ENCODE data around the gene SEBOX. TPM values are rescaled to one million over a fixed set of nuclear protein-coding genes. Genes with fewer than 3 reads are reported as not detected.

The SEBOX gene
- total RNA-seq, 4 donors from 2014 or later = not detected

DNA sequence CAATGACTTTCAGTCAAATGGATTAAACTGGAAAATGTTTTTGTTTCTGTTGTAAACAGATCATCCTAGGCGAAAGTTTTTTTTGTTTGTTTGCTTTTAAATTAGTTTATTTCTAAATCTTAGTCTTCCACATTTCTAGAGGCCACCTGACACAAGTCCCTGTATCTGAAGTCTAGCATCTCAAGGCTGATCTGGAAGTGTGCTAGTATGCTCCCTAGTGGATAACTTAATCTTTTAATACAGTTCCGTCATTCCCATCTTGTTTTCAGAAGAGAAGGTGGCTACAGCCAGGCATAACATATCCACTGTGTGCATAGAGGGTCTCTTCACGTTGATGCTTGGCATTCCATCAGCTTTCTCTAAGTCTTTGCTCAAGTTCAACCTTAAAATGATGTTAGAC is 37.3 kb downstream of the SEBOX start:
- Histone ChIP-seq H3K9me3 (no peaks in the 10 kb centered on the region), H3K36me3 (peaks cover 0 to 61% of the 10 kb centered on the region in 2 donors), H3K4me3 (no peak overlapping the region), H3K4me1 (peaks cover 0 to 3% (median 0%) of the 10 kb centered on the region in 3 donors), H3K27me3 (no peaks in the 10 kb centered on the region), H3K27ac (no peak overlapping the region)
- ATAC-seq = no peak
- 38 to 49% methylated on average over 3 of the region's 3 CpGs for WGBS, 2 donors (ENCODE audit: low coverage in 1 of 2)
- TF ChIP-seq POLR2AphosphoS5 (IDR thresholded peaks at IDR 0.05) (no peak), POLR2A (IDR thresholded peaks at IDR 0.05) (no peak), EP300 (IDR thresholded peaks at IDR 0.05) (no peak)
- TF ChIP-seq, protein P1, sequence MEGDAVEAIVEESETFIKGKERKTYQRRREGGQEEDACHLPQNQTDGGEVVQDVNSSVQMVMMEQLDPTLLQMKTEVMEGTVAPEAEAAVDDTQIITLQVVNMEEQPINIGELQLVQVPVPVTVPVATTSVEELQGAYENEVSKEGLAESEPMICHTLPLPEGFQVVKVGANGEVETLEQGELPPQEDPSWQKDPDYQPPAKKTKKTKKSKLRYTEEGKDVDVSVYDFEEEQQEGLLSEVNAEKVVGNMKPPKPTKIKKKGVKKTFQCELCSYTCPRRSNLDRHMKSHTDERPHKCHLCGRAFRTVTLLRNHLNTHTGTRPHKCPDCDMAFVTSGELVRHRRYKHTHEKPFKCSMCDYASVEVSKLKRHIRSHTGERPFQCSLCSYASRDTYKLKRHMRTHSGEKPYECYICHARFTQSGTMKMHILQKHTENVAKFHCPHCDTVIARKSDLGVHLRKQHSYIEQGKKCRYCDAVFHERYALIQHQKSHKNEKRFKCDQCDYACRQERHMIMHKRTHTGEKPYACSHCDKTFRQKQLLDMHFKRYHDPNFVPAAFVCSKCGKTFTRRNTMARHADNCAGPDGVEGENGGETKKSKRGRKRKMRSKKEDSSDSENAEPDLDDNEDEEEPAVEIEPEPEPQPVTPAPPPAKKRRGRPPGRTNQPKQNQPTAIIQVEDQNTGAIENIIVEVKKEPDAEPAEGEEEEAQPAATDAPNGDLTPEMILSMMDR (IDR thresholded peaks at IDR 0.05) = no peak

DNA sequence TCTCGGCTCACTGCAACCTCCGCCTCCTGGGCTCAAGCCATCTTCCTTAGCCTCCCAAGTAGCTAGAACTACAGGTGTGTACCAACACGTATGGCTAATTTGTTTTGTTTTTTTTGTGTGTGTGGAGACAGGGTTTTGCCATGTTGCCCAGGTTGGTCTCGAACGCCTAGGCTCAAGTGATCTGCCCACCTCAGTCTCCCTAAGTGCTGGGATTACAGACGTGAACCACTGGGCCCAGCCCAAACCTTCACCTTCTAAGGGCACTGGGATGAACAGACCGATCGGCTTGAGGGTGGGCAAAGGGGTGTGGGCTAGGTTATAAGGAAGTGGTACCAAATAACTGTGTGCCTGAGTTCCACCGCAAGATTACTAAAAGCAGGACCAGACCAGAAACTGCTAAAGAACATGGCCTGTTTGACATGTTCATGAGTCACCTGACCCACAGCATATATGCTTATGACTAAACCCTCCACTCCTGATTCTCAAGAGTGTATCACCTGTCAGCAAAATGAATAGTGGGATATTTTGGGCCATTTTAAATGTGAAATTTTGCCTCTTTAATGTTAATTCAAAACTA is 37.9 kb downstream of the SEBOX start:
- Histone ChIP-seq H3K36me3 (peaks cover 0 to 61% of the 10 kb centered on the region in 2 donors), H3K27me3 (no peaks in the 10 kb centered on the region), H3K4me1 (no peaks in the 10 kb centered on the region), H3K9me3 (no peaks in the 10 kb centered on the region), H3K27ac (no peak overlapping the region), H3K4me3 (no peak overlapping the region)
- no peak for ATAC-seq
- TF ChIP-seq POLR2AphosphoS5 (IDR thresholded peaks at IDR 0.05) = no peak
- TF ChIP-seq EP300 (IDR thresholded peaks at IDR 0.05) = no peak
- no peak for TF ChIP-seq POLR2A (IDR thresholded peaks at IDR 0.05)
- TF ChIP-seq, protein P1 (IDR thresholded peaks at IDR 0.05) = no peak
- 70 to 92% methylated on average over 2 to 4 of the region's 9 CpGs for WGBS, 2 donors (ENCODE audit: low coverage in 1 of 2)

DNA sequence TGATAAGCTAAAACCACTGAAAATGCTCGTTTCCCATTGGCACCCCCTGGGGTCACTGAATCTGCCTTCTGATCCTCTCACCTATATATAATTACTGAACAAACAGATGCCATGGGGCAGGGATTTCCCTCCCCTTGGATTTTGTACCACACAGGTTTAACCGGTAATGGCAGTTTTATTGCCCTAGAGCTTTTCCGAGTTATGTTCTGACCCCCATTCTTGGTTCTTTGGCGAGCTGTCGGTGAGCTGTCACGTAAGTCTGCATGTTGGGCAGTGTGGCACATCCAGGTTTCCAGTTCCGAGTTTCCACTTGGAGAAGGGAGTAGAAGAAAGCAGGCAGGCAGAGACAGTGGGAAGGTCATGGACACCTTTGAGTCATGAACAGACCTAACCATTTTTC is 38.9 kb downstream of the SEBOX start:
- Histone ChIP-seq H3K27ac (no peak overlapping the region), H3K27me3 (no peaks in the 10 kb centered on the region), H3K9me3 (no peaks in the 10 kb centered on the region), H3K36me3 (peaks cover 0 to 51% of the 10 kb centered on the region in 2 donors), H3K4me3 (no peak overlapping the region), H3K4me1 (no peaks in the 10 kb centered on the region)
- TF ChIP-seq POLR2A (IDR thresholded peaks at IDR 0.05) (no peak), EP300 (IDR thresholded peaks at IDR 0.05) (no peak), POLR2AphosphoS5 (IDR thresholded peaks at IDR 0.05) (no peak)
- TF ChIP-seq, protein P1 (IDR thresholded peaks at IDR 0.05) = no peak
- ATAC-seq = no peak
- WGBS, 2 donors (ENCODE audit: low coverage in 1 of 2) = 50 to 75% methylated on average over 1 to 7 of the region's 7 CpGs

DNA sequence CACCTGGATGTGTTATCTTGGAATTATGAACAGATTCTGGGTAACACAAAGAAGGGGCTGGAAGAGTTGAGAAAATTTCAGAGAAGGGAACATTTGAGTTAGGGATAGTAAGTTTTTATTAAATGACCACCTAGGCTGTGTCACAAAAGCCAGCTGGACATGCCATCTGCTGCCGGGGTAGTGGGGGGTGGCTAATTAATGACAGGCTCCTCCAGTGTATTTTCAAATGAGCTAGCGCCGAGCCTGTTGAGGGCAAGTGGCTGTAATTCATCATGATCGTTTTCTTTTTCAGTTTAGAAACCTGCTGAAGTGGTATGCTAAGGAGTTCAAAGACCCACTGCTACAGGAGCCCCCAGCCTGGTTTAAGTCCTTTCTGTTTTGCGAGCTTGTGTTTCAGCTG is 39.8 kb downstream of the SEBOX start:
- Histone ChIP-seq H3K36me3 (peaks cover 0 to 42% of the 10 kb centered on the region in 2 donors), H3K9me3 (no peaks in the 10 kb centered on the region), H3K4me3 (no peak overlapping the region), H3K27ac (no peak overlapping the region), H3K27me3 (no peaks in the 10 kb centered on the region), H3K4me1 (peaks cover 0 to 2% (median 0%) of the 10 kb centered on the region in 3 donors)
- TF ChIP-seq POLR2A (IDR thresholded peaks at IDR 0.05) (no peak), EP300 (IDR thresholded peaks at IDR 0.05) (no peak), POLR2AphosphoS5 (IDR thresholded peaks at IDR 0.05) (no peak)
- TF ChIP-seq, protein P1 (IDR thresholded peaks at IDR 0.05) = no peak
- no peak for ATAC-seq
- WGBS, 2 donors (ENCODE audit: low coverage in 1 of 2) = 38 to 44% methylated on average over 5 of the region's 5 CpGs

DNA sequence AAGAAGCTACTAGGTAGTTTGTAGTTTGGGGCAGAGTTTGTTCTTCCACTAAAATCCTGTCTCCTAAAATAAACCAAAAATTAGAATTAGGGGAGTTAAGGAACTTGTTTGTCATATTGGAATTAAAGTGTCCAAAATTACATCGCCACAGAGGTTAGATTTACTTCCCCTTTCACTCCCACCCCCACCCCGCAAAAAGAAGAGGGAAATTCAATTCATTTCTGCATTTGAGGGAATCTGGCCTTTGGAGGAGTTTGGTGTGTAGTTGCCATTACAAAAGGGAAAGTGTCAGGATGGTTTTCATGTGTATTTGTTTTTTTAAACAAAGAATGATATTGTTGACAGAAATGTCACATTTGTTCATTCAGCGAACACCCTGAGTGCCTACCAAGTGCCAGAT is 40.2 kb downstream of the SEBOX start:
- Histone ChIP-seq H3K4me3 (no peak overlapping the region), H3K4me1 (peaks cover 0 to 6% (median under 1%) of the 10 kb centered on the region in 3 donors), H3K27ac (no peak overlapping the region), H3K9me3 (no peaks in the 10 kb centered on the region), H3K36me3 (peaks cover 0 to 37% of the 10 kb centered on the region in 2 donors), H3K27me3 (no peaks in the 10 kb centered on the region)
- no peak for ATAC-seq
- WGBS, 2 donors (ENCODE audit: low coverage in 1 of 2) = 81 to 85% methylated on average over 3 of the region's 3 CpGs
- TF ChIP-seq POLR2A (IDR thresholded peaks at IDR 0.05) = no peak
- TF ChIP-seq, protein P1 (IDR thresholded peaks at IDR 0.05) = no peak
- TF ChIP-seq EP300 (IDR thresholded peaks at IDR 0.05) = no peak
- TF ChIP-seq POLR2AphosphoS5 (IDR thresholded peaks at IDR 0.05) = no peak

Data from gastroesophageal sphincter (tissue), 4 donors.